Activated T-cell treated with anti-CD3 and anti-CD28 coated beads for 4 hours (primary cell): ENCODE measurements around the gene MYADML2.

ENCODE experiments used
- DNase-seq: peaks from one replicate; pipeline ENCODE4 v3.0.0-alpha.2; 2020

MYADML2 gene

DNA sequence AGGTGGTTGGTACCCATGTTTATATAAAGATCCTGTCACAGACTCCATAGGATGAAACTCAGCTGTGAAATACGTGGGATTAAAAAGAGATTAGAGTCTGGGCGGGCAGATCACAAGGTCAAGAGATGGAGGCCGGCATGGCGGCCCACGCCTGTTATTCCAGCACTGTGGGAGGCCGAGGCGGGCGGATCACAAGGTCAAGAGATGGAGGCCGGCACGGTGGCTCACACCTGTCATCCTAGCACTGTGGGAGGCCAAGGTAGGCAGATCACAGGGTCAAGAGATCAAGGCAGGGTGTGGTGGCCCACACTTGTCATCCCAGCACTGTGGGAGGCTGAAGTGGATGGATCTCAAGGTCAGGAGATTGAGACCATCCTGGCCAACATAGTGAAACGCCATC, 51.6 kb downstream of the MYADML2 start:
- DNase-seq, result no peak

DNA sequence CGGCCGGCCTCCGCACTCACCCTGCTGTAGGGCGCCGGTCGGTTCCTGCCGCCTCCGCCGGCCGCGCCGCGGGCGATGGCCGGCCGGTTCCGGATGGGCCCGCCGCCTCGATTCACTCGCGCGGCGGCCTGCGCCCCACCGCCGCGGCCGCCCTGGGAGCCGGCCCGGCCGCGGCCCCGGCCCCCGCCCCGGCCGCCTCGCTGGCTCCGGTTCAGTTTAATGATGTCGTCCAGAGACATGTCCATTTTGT, 55.8 kb downstream of the MYADML2 start:
- no peak for DNase-seq

- no peak for DNase-seq
These were observed 56.4 kb downstream of the MYADML2 start for GRCh38 chr17:81890447-81891302.
